GM19463 (cell line): Measurements from ENCODE around the gene ITGA4.
A peak's percentile ranks its signal among the peaks of the same experiment; 100 is the strongest.

Source experiments
- ATAC-seq: cut with Tn5 transposase; IDR thresholded peaks from one replicate; pipeline ENCODE4 v1.9.1; 2021; ENCODE audit warnings: mild to moderate bottlenecking, moderate library complexity; ENCODE audit not compliant: unreplicated experiment

The ITGA4 gene

GRCh38 chr2:181457741-181458425 lies 697 bp downstream of the ITGA4 start:
- peak; percentile 24 for ATAC-seq

- ATAC-seq: no peak
Observed at GRCh38 chr2:181458871-181459270, 1.7 kb downstream of the ITGA4 start.

- no peak for ATAC-seq
Observed at GRCh38 chr2:181459621-181460021, 2.4 kb downstream of the ITGA4 start.

GRCh38 chr2:181461056-181461997 lies 4.1 kb downstream of the ITGA4 start:
- ATAC-seq: no peak

- ATAC-seq: peak; percentile 16
Observed at GRCh38 chr2:181462033-181462432, 4.8 kb downstream of the ITGA4 start.

GRCh38 chr2:181463588-181463987 lies 6.4 kb downstream of the ITGA4 start:
- no peak for ATAC-seq

GRCh38 chr2:181464966-181465365 lies 7.8 kb downstream of the ITGA4 start:
- no peak for ATAC-seq

- ATAC-seq: no peak
Observed at GRCh38 chr2:181465676-181466375, 8.6 kb downstream of the ITGA4 start.

GRCh38 chr2:181466661-181467576 lies 9.7 kb downstream of the ITGA4 start:
- ATAC-seq: no peak

- no peak for ATAC-seq
Observed at GRCh38 chr2:181467966-181468707, 11.0 kb downstream of the ITGA4 start.

GRCh38 chr2:181468811-181469210 lies 11.6 kb downstream of the ITGA4 start:
- ATAC-seq: no peak

- ATAC-seq: no peak
Observed at GRCh38 chr2:181471226-181471625, 14.0 kb downstream of the ITGA4 start.

GRCh38 chr2:181471783-181472182 lies 14.6 kb downstream of the ITGA4 start:
- no peak for ATAC-seq

- no peak for ATAC-seq
Observed at GRCh38 chr2:181472990-181473389, 15.8 kb downstream of the ITGA4 start.

- ATAC-seq: no peak
Observed at GRCh38 chr2:181474222-181474881, 17.2 kb downstream of the ITGA4 start.

- no peak for ATAC-seq
Observed at GRCh38 chr2:181483211-181483610, 26.0 kb downstream of the ITGA4 start.

GRCh38 chr2:181483876-181484275 lies 26.7 kb downstream of the ITGA4 start:
- no peak for ATAC-seq

- ATAC-seq: no peak
Observed at GRCh38 chr2:181484851-181485637, 27.9 kb downstream of the ITGA4 start.

- no peak for ATAC-seq
Observed at GRCh38 chr2:181485638-181485946, 28.4 kb downstream of the ITGA4 start.
